Fibroblast of the aortic adventitia (primary cell): ENCODE results near the gene ZMIZ1. TPM values are rescaled to one million over a fixed set of nuclear protein-coding genes. Genes with fewer than 3 reads are reported as not detected.

Experiments used
- DNase-seq: peaks from one replicate; pipeline ENCODE4 v3.0.0-alpha.2; 2010; ENCODE audit warnings: low read depth
- H3K4me3 ChIP-seq: 2 replicates; pipeline ENCODE4 v1.5.1; 2011; ENCODE audit warnings: low read depth, mild to moderate bottlenecking, control low read depth, low read length, moderate library complexity
- total RNA-seq: library from RNA; depleted of rRNA; stranded (reverse); fragments of >200 nt; gene quantifications from 2 replicates; pipeline ENCODE4 v1.2.3, GENCODE V29; 2012; ENCODE audit warnings: low replicate concordance
- TF ChIP-seq, protein P1 (sequence below): IDR thresholded peaks from 2 replicates; pipeline ENCODE4 v1.5.1; 2011; ENCODE audit warnings: mild to moderate bottlenecking, low read length, control low read depth, inconsistent platforms; ENCODE audit not compliant: insufficient read depth

Gene ZMIZ1
- total RNA-seq, 1 donor, result 28.1 TPM

DNA sequence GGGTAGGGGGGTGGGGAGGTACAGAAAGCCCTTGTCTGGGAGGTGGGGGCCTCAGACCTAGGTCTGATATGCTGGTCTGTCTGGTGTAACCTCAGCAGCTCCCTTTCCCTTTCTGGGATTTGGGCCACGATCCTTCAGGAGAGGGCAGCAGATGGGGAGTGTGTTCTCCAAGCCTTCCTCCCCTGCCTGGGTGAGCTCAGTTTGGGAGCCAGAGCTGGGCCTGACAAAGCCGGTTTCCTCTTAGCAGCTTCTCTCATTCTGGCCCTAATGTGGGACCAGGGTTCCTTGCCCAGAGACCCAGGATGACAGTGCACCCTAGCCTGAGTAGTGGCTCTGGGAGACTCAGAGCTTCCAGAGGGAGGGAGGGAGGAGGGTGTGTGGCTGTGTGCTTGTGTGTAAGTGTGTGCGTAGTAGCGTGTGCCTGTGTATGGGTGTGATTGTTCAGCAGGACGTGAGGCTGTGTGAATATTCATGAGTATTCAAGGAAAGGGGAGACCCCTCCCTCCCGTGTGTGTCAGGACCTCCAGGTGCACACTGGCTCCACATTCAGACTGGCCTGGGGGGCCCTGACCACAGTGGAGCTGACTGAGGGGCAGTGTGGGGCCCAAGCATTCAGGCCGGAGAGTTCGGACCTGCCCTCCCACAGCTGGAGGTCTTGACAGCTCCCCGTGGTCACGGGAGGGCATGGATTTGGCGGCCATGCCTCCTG lies 96.5 kb downstream of the ZMIZ1 start:
- TF ChIP-seq, protein P1, sequence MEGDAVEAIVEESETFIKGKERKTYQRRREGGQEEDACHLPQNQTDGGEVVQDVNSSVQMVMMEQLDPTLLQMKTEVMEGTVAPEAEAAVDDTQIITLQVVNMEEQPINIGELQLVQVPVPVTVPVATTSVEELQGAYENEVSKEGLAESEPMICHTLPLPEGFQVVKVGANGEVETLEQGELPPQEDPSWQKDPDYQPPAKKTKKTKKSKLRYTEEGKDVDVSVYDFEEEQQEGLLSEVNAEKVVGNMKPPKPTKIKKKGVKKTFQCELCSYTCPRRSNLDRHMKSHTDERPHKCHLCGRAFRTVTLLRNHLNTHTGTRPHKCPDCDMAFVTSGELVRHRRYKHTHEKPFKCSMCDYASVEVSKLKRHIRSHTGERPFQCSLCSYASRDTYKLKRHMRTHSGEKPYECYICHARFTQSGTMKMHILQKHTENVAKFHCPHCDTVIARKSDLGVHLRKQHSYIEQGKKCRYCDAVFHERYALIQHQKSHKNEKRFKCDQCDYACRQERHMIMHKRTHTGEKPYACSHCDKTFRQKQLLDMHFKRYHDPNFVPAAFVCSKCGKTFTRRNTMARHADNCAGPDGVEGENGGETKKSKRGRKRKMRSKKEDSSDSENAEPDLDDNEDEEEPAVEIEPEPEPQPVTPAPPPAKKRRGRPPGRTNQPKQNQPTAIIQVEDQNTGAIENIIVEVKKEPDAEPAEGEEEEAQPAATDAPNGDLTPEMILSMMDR, result no peak
- H3K4me3 ChIP-seq, result no peak overlapping the region
- DNase-seq, result peak; percentile 37

DNA sequence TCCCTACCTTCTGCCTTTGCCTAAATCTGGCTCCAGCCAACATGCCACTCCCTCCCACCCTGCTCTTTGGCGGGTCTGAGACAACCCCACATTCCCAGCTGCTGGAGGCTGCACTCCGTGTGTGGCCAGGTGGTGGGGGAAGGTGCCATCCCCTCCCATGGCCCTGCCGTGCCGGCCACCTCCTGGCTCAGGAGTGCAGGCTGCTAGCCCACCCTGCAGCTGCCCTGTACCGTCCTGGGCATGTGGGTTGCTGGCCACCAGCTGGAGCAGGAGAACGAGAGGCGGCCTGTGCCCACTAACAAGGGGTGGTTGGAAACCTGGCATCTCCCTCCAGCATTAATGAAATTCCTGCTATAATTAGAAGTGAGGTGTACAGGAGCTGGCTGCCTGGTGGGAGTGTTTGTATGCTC lies 97.6 kb downstream of the ZMIZ1 start:
- no peak overlapping the region for H3K4me3 ChIP-seq
- TF ChIP-seq, protein P1, result no peak
- DNase-seq, result no peak

DNA sequence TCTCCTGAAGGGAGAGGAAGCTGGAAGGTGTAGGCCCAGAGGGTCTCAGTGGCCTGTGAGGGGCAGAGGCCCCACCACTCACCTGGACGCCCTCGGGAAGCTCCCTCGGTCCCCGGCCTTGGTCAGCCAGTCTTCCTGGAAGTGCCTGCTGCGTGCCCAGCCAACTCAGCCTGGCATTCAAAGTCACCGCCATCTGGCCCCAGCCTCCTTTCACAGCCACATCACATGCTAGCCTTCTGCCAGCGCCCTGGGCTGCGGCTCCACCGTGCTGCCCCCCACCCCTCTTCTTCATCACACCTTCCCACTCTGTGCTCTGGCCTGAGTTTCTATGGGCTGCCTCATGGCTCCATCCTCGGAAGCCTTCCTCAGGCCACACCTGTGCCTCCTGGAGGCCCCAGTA lies 98.0 kb downstream of the ZMIZ1 start:
- TF ChIP-seq, protein P1, result no peak
- H3K4me3 ChIP-seq, result no peak overlapping the region
- DNase-seq, result no peak

DNA sequence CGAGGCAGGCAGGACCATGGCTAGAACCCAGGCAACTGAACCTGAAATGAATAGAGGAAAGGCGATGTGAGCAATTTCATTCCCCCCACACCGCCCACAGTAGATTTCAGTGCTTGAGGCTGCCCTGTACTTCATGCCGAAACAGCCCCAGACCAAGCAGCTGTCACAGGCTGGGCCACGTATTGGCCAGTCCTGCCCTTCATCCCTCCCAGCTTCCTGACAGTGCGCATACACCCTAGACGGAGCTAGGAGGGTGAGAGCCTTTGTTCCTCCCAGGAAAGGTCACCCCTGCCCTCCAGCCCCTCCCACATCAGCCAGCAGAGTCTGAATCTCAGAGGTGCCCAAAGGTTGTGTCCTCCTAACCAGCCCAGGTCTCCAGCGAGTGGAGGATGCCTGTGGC lies 98.8 kb downstream of the ZMIZ1 start:
- DNase-seq, result no peak
- TF ChIP-seq, protein P1, result no peak
- H3K4me3 ChIP-seq, result no peak overlapping the region

DNA sequence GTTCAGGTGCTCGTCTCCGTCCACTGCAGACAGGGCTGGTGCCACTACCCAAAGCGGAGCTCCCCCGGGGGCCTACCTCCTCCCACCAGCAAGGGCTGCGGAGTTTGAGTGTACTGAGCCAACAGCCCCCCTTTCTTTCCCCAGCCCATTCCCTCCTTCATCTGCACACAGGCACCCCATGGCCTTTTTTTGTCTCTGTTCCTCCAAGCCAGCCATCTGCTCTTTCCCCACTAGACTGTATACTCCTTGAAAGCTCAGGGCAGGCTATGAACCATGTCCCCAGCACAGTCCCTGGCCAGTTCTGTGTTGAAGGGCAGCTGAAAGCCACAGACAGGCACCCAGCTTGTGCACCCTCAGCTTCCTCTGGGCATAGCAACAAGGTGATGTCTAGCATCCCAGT lies 99.4 kb downstream of the ZMIZ1 start:
- TF ChIP-seq, protein P1, result no peak
- H3K4me3 ChIP-seq, result no peak overlapping the region
- DNase-seq, result no peak

DNA sequence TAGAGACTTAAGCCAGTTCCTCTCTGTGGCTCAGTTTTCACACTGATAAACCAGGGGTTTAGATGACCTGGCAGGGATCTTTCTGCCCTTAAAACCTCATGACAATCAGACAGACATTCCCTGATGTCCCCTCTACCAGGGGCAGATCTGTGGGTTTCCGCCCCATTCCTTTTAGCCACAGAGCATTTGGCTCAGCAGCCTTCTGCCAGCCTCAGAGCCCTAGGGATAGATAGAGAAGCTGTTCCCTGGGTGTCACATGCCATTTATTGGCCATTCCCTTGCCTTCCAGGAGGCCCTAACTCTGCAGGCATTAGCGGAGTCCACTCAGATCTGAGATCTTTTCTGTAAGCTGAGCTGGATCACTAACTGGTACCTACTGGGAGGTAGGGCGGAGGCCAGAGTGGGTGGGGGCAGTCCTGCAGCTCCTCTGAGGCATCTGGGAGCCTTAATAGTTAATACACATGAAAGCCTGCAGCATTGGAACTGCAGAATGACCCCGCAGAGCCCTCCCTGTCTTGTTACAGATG lies 101.5 kb downstream of the ZMIZ1 start:
- no peak overlapping the region for H3K4me3 ChIP-seq
- TF ChIP-seq, protein P1, result no peak
- DNase-seq, result no peak
